Measurements from ENCODE around the gene NEURL1.
"Not testable (repeated sequence)": the region's sequence is repeated elsewhere in the genome, so short reads cannot be mapped to it uniquely, and the experiment has no call there.

The NEURL1 gene

DNA sequence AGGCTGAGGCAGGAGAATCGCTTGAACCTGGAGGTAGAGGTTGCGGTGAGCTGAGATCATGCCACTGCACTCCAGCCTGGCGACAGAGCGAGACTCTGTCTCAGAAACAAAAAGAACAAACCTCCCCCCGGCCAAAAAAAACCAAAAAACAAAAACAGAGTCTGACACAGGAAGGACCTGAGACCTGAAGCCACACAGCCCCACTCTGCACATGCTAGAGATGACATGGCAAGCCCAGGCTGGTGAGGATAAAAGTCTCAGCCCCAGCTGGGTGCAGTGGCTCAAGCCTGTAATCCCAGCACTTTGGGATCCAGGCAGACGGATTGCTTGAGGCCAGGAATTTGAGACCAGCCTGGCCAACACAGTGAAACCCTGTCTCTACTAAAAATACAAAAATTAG, 139.4 kb downstream of the NEURL1 start:
- DNase-seq = not testable (repeated sequence)

DNA sequence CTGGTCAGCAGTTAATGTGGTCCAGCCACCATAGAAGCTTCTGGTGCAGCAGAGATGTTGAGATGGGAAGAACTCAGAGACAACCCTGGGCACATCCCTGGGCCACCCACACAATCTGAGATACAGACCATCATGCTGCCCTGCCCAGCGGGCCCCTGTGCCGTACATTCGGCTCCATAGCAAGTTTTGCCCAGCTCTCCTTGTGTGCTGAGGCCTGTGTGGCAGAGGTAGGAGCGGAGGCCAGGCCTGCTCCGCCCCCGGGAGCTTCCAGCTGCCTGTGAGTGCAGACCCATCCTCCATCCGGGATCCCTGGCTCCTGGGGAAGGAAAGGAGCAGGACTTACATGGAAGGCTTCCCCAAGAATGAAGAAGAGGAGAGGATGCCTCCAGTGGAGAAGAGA, 140.3 kb downstream of the NEURL1 start:
- DNase-seq = no peak

DNA sequence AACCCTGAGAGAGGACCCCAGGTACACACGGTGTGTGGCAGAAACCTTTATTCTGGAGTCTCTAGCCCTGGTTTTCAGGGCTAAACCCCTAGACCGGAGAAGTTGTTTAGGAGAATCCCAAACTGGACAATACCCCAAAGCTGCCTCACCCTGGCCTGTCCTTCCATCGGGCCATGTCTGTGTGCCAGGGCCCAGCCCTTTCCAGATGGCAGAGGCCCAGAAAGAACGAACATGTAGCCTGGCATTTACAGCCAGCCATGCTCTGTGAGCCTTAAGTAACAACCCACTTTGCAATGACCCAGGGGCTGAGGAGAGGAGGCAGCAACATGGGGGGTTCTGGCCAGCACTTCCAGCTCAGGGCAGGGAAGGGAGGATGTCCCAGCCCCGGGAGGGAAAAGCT, 142.1 kb downstream of the NEURL1 start:
- no peak for DNase-seq

DNA sequence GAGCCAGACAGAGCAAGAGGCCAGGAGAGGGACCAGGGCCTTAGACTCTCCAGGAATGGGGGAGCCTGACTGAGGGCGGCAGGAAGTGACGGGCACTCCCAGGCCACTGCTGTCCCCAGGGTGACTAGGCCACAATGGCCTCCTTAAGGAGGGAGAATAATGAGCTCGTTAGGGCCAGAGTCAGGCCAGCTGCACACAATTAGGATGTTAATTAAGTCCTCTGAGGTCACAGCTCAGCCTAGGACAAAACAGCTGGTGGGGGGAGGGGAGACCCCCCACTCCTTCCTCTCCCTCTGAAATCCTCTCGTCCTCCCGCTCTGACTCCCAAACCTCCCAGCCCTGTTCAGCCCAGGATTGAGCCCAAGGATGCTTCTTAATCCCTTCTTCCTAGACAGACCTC, 143.0 kb downstream of the NEURL1 start:
- no peak for DNase-seq

DNA sequence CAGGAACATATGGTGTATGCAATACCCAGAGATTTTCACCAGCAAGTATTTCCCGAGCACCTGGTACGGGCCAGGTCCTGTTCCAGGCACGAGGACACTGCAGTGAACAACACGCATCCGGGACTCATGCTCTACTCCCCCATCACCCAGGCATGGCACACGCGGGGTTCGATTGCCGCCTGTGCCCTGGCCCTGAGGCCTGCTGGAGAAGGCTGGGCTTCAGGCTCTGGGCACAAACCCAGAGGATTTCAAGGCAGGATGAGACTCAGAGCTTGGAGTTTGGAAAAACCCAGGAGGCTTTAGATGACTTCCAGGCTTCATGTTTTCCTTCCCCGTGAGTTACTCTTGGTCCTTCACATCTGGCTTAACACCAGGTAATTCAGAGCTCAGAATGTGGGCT, 143.5 kb downstream of the NEURL1 start:
- DNase-seq = no peak

DNA sequence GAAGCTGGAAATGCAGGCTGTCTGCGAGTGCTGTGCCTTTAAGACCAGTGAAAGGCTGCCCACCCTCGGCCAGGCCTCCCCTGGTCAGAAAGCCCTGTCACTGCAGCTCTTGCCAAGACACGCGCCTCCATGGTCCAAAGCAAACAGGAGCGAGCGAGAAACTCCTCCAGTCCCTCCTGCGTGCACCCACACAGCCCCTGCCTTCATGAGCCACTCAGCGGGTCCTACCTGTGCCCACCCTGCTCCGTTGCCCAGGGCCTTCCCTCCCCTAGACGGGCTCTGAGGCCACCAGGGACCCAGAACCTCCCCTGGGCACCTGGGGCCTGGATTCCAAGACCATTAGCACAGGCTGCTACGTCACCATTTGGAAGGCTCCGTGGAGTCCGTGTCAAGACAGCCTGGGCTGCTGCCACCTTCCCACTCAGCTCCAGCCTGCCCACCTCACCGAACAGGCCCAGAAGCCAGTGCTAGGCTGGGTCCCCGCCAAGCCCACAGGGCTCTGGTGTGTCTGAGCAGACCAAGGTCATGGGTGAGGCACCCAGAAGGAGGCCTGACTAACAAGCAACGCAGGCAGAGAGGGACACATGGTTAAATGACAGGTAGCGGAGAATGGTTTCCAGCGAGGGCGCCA, 144.5 kb downstream of the NEURL1 start:
- DNase-seq = no peak

DNA sequence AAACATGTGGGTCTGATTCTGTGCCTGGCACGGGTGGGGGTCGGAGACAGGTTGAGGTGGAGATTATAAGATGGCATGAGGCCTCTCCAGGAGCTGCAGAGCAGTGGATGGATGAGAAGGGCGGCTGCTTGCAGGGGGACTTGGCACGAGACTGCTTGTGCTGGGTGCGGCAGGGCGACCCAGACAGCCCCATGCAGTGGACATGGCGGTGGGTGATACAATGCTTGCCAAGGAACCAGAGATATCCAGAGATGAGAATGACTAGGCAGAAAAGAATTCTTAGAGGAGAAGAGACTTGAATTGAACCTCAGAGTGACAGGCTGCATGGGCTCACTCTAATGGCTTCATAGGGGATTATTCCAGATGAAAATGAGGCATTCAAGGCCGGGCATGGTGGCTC, 145.4 kb downstream of the NEURL1 start:
- DNase-seq = peak; percentile 79

DNA sequence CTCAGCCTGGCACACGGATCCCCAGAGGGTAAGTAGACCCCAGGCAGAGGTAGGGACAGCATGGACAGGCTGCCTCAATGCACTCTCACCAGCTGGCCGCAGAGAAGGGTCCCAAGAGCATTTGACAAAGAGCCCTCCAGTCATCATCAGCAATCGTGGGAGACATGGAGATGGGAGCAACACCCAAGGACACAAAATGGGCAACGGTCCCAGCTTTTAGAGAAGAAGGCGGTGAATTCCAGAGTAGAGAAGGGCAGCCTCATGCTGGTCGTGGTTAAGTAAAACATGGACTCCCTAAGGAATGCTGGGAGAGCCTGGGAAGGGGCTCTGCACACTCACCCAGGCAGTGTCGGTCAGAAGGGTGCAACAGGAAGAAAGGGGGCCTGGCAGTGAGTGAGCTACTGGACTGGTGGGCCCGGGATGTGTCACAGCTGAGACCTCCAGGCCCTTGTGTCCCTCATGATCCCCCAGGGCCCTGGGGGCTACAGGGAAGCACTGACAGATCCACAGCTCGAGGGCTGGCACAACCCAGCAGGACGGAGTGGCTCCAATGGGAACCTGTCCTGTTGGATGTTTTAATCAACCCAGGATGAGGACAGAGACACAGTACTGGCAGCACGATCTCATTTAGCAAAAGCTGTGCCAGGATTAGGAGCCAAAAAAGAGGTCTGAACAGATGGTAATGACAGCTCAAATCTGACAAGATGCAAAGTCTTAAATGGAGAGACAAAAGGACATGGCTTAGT, 147.1 kb downstream of the NEURL1 start:
- DNase-seq = no peak

DNA sequence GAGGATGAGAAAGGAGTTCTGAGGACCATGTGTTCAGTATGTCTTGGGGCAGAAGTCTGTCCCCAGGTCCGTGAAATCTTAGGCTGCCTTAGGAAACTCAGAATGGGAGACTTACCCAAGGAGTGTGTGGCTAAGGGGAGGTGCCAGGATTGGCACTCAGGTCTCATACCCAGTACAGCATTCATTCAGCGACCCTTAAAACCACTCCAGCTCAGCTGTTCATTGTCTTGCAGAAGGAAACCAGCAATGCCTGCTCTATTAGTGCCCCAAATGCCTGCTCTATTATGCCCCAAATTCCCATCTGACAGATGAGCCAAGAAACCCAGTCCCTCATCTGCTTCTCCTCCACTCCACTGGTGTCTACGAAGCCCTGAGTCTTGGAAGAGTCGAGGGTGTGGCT, 147.8 kb downstream of the NEURL1 start:
- DNase-seq = no peak
